A549 (cell line): ENCODE data around the gene GPR171. TPM values are rescaled to one million over a fixed set of nuclear protein-coding genes. Genes with fewer than 3 reads are reported as not detected.
"Not testable (repeated sequence)": the region's sequence is repeated elsewhere in the genome, so short reads cannot be mapped to it uniquely, and the experiment has no call there.

Experiments
- ATAC-seq, 2 experiments: fragments of 200-7000 bp in 1 of 2; fragments of >200 bp in 1 of 2; cut with Nextera tagmentation in 1 of 2; cut with Tn5 transposase in 1 of 2; 3 replicates each; pipeline versions ENCODE4 v1.8.0 to v1.9.1; 2018 to 2020; ENCODE audit warnings: mild to moderate bottlenecking in 1 of 2, moderate library complexity in 1 of 2
- CTCF ChIA-PET: fragments of 300-600 bp; sonication (Branson Sonifier 250); formaldehyde crosslinking; extraction: SDS; loops from one replicate; lab custom pipeline; 2021; ENCODE audit warnings: antibody characterized with exemption, inconsistent platforms; lab: Yijun Ruan, JAX
- POLR2A ChIA-PET: fragments of 350-600 bp; formaldehyde crosslinking; extraction: SDS; loops from one replicate; lab custom pipeline; 2021; ENCODE audit warnings: antibody characterized with exemption, inconsistent platforms; lab: Yijun Ruan, JAX
- DNase-seq, 2 experiments: peaks; one replicate each; pipeline versions ENCODE4 v3.0.0 to v3.0.0-alpha.2; 2011 to 2016; ENCODE audit warnings: low read depth in 1 of 2, low spot score in 1 of 2
- FAIRE-seq: peaks from 2 replicates; lab custom pipeline; 2011; peaks lifted over from hg19 to GRCh38; lab: Jason Lieb, UNC
- H3K27ac ChIP-seq, 2 experiments: fragments of >200 bp; sonication (Bioruptor Twin); formaldehyde crosslinking; 3 replicates each; pipeline ENCODE4 v1.5.1; 2016 to 2017
- H3K4me1 ChIP-seq: fragments of >200 bp; sonication (Bioruptor Twin); formaldehyde crosslinking; 3 replicates; pipeline ENCODE4 v1.6.1; 2016
- H3K4me2 ChIP-seq: fragments of >200 bp; sonication (Bioruptor Twin); formaldehyde crosslinking; 3 replicates; pipeline ENCODE4 v1.6.1; 2016
- H3K4me3 ChIP-seq: fragments of >200 bp; sonication (Bioruptor Twin); formaldehyde crosslinking; 3 replicates; pipeline ENCODE4 v1.5.1; 2016
- H3K9me3 ChIP-seq: fragments of >200 bp; sonication (Bioruptor Twin); formaldehyde crosslinking; 3 replicates; pipeline ENCODE4 v1.6.1; 2016
- CBX8 ChIP-seq: fragments of 200-600 bp; sonication (generic); IDR thresholded peaks from 2 replicates; pipeline ENCODE4 v1.6.1; 2016
- EHMT2 ChIP-seq: fragments of 200-600 bp; sonication (generic); IDR thresholded peaks from 2 replicates; pipeline ENCODE4 v1.6.1; 2016; ENCODE audit warnings: antibody characterized with exemption, low read depth, mild to moderate bottlenecking, moderate library complexity
- FOSB ChIP-seq: fragments of 250-450 bp; sonication (Bioruptor Pico); IDR thresholded peaks from 2 replicates; pipeline ENCODE4 v1.5.0; 2020; ENCODE audit warnings: mild to moderate bottlenecking, moderate library complexity
- FOSL2 ChIP-seq, 2 experiments: fragments of 450-650 bp in 1 of 2; fragments of >200 bp in 1 of 2; sonication (Bioruptor Twin) in 1 of 2; formaldehyde crosslinking; IDR thresholded peaks; 2 replicates each; pipeline versions ENCODE4 v1.5.0 to v1.6.1; 2016 to 2020; ENCODE audit warnings: mild to moderate bottlenecking in 1 of 2, moderate library complexity in 1 of 2
- HOXB13 ChIP-seq: fragments of 250-450 bp; sonication (Bioruptor Pico); IDR thresholded peaks from 2 replicates; pipeline ENCODE4 v1.5.0; 2020; ENCODE audit warnings: low read depth, mild to moderate bottlenecking, moderate library complexity
- HOXB5 ChIP-seq: fragments of 250-450 bp; sonication (Bioruptor Pico); IDR thresholded peaks from 2 replicates; pipeline ENCODE4 v1.5.0; 2020; ENCODE audit warnings: mild to moderate bottlenecking, moderate library complexity
- JUNB ChIP-seq: fragments of >200 bp; sonication (Bioruptor Twin); formaldehyde crosslinking; IDR thresholded peaks from 2 replicates; pipeline ENCODE4 v1.6.1; 2016
- KDM5A ChIP-seq: fragments of 200-600 bp; sonication (generic); IDR thresholded peaks from 2 replicates; pipeline ENCODE4 v1.6.1; 2016; ENCODE audit warnings: antibody characterized with exemption, mild to moderate bottlenecking
- MAFK ChIP-seq: fragments of 450-650 bp; IDR thresholded peaks from 2 replicates; pipeline ENCODE4 v1.6.1; 2014; ENCODE audit not compliant: partially characterized antibody
- MAZ ChIP-seq: fragments of 150-350 bp; IDR thresholded peaks from 2 replicates; pipeline ENCODE4 v1.6.1; 2014; ENCODE audit warnings: antibody characterized with exemption, low read depth, low read length, borderline replicate concordance
- MYC ChIP-seq: IDR thresholded peaks from 2 replicates; pipeline ENCODE4 v1.6.1; 2012; ENCODE audit warnings: mild to moderate bottlenecking, inconsistent platforms, low read length, improper control_type of control experiment, borderline replicate concordance
- NFE2L2 ChIP-seq: fragments of 150-350 bp; conservative IDR thresholded peaks from 2 replicates; pipeline ENCODE4 v1.6.1; 2014; ENCODE audit warnings: low read length
- POLR2A ChIP-seq: IDR thresholded peaks from 2 replicates; pipeline ENCODE4 v1.6.1; 2012; ENCODE audit warnings: mild to moderate bottlenecking, low read length
- RAD21 ChIP-seq, 2 experiments: fragments of >200 bp in 1 of 2; sonication (Bioruptor Twin) in 1 of 2; formaldehyde crosslinking in 1 of 2; IDR thresholded peaks in 1 of 2; conservative IDR thresholded peaks in 1 of 2; 2 replicates in 1 of 2; 3 replicates in 1 of 2; pipeline ENCODE4 v1.6.1; 2012 to 2018; ENCODE audit warnings: inconsistent platforms in 1 of 2
- SREBF2 ChIP-seq: fragments of 450-650 bp; IDR thresholded peaks from 2 replicates; pipeline ENCODE4 v1.6.1; 2014; ENCODE audit warnings: mild to moderate bottlenecking, moderate library complexity
- TP53 ChIP-seq: fragments of 250-450 bp; sonication (Bioruptor Pico); IDR thresholded peaks from 2 replicates; pipeline ENCODE4 v1.5.0; 2021; ENCODE audit warnings: mild to moderate bottlenecking, moderate library complexity
- ZFP36 ChIP-seq: fragments of 450-650 bp; IDR thresholded peaks from 2 replicates; pipeline ENCODE4 v1.6.1; 2014; ENCODE audit warnings: borderline replicate concordance; ENCODE audit not compliant: partially characterized antibody
- whole genome bisulfite sequencing: methylation state at CpG from one replicate; pipeline ENCODE4 v1.1.6; 2017; ENCODE audit errors: missing lambda C conversion rate; 5-methylcytosine and 5-hydroxymethylcytosine counted together
- polyA plus RNA-seq, 4 experiments: library from polyadenylated mRNA; depleted of rRNA in 3 of 4; stranded (reverse); fragments of >200 nt; fragmentation: RNase III in 1 of 4; extraction: RNeasy Plus Mini Kit Qiagen cat#74134 plus additional on column Dnase treatment in 1 of 4; gene quantifications; 2 replicates in 3 of 4; 3 replicates in 1 of 4; pipeline ENCODE4 v1.2.3, GENCODE V29; 2011 to 2017
- TF ChIP-seq, protein P1 (sequence below): fragments of 200-600 bp; sonication (generic); IDR thresholded peaks from 2 replicates; pipeline ENCODE4 v1.6.1; 2016; ENCODE audit warnings: antibody characterized with exemption, mild to moderate bottlenecking, moderate library complexity
- TF ChIP-seq, protein P2 (sequence below): fragments of >200 bp; sonication (Bioruptor Twin); formaldehyde crosslinking; IDR thresholded peaks from 3 replicates; pipeline ENCODE4 v1.6.1; 2016

GPR171 gene
- polyA plus RNA-seq, 2 of the 4 experiments (the other 2 are of a cell fraction): not detected

DNA sequence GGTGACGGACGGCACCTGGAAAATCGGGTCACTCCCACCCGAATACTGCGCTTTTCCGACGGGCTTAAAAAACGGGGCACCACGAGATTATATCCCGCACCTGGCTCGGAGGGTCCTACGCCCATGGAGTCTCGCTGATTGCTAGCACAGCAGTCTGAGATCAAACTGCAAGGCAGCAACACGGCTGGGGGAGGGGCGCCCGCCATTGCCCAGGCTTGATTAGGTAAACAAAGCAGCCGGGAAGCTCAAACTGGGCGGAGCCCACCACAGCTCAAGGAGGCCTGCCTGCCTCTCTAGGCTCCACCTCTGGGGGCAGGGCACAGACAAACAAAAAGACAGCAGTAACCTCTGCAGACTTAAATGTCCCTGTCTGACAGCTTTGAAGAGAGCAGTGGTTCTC lies 39.0 kb upstream of the GPR171 start:
- H3K4me2 ChIP-seq, H3K9me3 ChIP-seq, POLR2A ChIA-PET, H3K4me1 ChIP-seq, H3K4me3 ChIP-seq, H3K27ac ChIP-seq, ATAC-seq, DNase-seq, FAIRE-seq, CTCF ChIA-PET: not testable (repeated sequence)
- 65% methylated on average over 18 of the region's 18 CpGs for WGBS

DNA sequence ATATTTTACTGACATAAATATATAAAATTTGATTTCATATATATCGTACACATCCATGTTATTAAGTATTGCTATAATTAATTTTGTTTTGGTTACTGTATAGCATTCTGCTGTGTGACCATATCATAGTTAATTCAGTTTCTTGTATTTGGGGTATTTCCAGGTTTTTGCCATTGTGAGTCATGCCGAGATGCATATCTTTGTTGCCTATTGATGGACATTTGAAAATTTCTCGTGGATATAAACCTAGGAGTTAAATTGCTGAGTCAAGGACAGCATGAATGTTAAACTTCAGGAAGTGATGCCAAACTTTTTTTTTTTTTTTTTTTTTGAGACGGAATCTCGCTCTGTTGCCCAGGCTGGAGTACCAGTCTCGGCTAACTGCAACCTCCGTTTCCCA lies 33.7 kb upstream of the GPR171 start:
- no peak for TF ChIP-seq KDM5A
- TF ChIP-seq MAZ: no peak
- no peak for TF ChIP-seq RAD21 (conservative IDR thresholded peaks at IDR 0.05 in 1 of 2, IDR thresholded peaks at IDR 0.05 in 1 of 2)
- FAIRE-seq: no peak
- no peak for ATAC-seq
- Histone ChIP-seq H3K27ac (no peak overlapping the region), H3K4me2 (no peak overlapping the region), H3K4me3 (no peak overlapping the region), H3K9me3 (no peaks in the 10 kb centered on the region), H3K4me1 (no peaks in the 10 kb centered on the region)
- WGBS: 74% methylated on average over 7 of the region's 7 CpGs
- no peak for DNase-seq
- ChIA-PET CTCF (interaction anchor here (1.9 to 3.8 kb wide), 2 partner anchors 9 to 69 kb away, joined by 5 to 19 read pairs; no protein-coding TSS in a partner anchor), POLR2A (no interaction called here)

DNA sequence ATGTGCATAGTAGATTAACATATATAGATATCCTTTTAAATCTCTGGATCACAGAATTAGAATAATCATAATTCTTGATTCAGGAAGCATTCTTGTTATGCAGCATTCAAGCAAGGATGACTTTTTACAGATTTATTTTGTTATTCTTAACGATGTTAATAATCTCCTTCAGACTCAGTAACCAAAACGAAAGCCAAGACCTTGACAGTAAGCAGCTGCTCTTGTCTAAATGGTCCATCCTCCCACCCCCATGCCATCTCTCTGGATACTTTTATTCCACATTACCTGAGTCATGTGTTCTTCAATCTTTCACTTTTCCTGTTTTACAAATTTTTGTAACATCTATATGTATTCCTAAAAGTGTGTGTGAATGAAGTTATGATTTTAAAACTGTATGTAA lies 33.3 kb upstream of the GPR171 start:
- FAIRE-seq (no peak), ATAC-seq (no peak), DNase-seq (no peak)
- no peaks in the 10 kb centered on the region for H3K9me3 ChIP-seq
- no peaks in the 10 kb centered on the region for H3K4me1 ChIP-seq
- ChIA-PET POLR2A (no interaction called here), CTCF (interaction anchor here (1.9 to 3.8 kb wide), 2 partner anchors 8 to 68 kb away, joined by 5 to 19 read pairs; no protein-coding TSS in a partner anchor)
- no peak overlapping the region for H3K27ac ChIP-seq
- no peak overlapping the region for H3K4me2 ChIP-seq
- WGBS: 32% methylated on average over 2 of the region's 2 CpGs
- TF ChIP-seq EHMT2: no peak
- TF ChIP-seq, protein P1, sequence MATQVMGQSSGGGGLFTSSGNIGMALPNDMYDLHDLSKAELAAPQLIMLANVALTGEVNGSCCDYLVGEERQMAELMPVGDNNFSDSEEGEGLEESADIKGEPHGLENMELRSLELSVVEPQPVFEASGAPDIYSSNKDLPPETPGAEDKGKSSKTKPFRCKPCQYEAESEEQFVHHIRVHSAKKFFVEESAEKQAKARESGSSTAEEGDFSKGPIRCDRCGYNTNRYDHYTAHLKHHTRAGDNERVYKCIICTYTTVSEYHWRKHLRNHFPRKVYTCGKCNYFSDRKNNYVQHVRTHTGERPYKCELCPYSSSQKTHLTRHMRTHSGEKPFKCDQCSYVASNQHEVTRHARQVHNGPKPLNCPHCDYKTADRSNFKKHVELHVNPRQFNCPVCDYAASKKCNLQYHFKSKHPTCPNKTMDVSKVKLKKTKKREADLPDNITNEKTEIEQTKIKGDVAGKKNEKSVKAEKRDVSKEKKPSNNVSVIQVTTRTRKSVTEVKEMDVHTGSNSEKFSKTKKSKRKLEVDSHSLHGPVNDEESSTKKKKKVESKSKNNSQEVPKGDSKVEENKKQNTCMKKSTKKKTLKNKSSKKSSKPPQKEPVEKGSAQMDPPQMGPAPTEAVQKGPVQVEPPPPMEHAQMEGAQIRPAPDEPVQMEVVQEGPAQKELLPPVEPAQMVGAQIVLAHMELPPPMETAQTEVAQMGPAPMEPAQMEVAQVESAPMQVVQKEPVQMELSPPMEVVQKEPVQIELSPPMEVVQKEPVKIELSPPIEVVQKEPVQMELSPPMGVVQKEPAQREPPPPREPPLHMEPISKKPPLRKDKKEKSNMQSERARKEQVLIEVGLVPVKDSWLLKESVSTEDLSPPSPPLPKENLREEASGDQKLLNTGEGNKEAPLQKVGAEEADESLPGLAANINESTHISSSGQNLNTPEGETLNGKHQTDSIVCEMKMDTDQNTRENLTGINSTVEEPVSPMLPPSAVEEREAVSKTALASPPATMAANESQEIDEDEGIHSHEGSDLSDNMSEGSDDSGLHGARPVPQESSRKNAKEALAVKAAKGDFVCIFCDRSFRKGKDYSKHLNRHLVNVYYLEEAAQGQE: no peak
- no peak for TF ChIP-seq MYC
- TF ChIP-seq HOXB5 (CRISPR knock-in tag): no peak
- TF ChIP-seq, protein P2, sequence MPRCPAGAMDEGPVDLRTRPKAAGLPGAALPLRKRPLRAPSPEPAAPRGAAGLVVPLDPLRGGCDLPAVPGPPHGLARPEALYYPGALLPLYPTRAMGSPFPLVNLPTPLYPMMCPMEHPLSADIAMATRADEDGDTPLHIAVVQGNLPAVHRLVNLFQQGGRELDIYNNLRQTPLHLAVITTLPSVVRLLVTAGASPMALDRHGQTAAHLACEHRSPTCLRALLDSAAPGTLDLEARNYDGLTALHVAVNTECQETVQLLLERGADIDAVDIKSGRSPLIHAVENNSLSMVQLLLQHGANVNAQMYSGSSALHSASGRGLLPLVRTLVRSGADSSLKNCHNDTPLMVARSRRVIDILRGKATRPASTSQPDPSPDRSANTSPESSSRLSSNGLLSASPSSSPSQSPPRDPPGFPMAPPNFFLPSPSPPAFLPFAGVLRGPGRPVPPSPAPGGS: no peak
- TF ChIP-seq FOSL2 (IDR thresholded peaks at IDR 0.05): no peak
- TF ChIP-seq FOSL2 (CRISPR knock-in tag; IDR thresholded peaks at IDR 0.05): no peak
- TF ChIP-seq TP53 (CRISPR knock-in tag): no peak
- TF ChIP-seq ZFP36: no peak
- TF ChIP-seq SREBF2: no peak
- TF ChIP-seq POLR2A: no peak
- no peak for TF ChIP-seq FOSB (CRISPR knock-in tag)
- no peak for TF ChIP-seq CBX8
- no peak for TF ChIP-seq JUNB
- TF ChIP-seq MAFK: no peak
- TF ChIP-seq NFE2L2: no peak
- no peak for TF ChIP-seq HOXB13 (CRISPR knock-in tag)
- TF ChIP-seq RAD21 (conservative IDR thresholded peaks at IDR 0.05 in 1 of 2, IDR thresholded peaks at IDR 0.05 in 1 of 2): no peak
- no peak overlapping the region for H3K4me3 ChIP-seq
